GM23248 (cell line): ENCODE measurements around the gene TRIP12. TPM values are rescaled to one million over a fixed set of nuclear protein-coding genes. Genes with fewer than 3 reads are reported as not detected.
"Not testable (repeated sequence)": the region's sequence is repeated elsewhere in the genome, so short reads cannot be mapped to it uniquely, and the experiment has no call there.

ENCODE experiments used
- DNase-seq: peaks from one replicate; pipeline ENCODE4 v3.0.0-alpha.2; 2015
- H2AFZ ChIP-seq: fragments of 200-600 bp; sonication (generic); 2 replicates; pipeline ENCODE4 v1.6.1; 2016; ENCODE audit warnings: antibody characterized with exemption
- H3F3A ChIP-seq: fragments of 200-600 bp; sonication (generic); 2 replicates; pipeline ENCODE4 v1.6.1; 2016; ENCODE audit warnings: mild to moderate bottlenecking, antibody characterized with exemption, mixed run types; ENCODE audit not compliant: insufficient read depth
- H3K27ac ChIP-seq: fragments of 200-600 bp; sonication (generic); 2 replicates; pipeline ENCODE4 v1.5.1; 2016; ENCODE audit warnings: mild to moderate bottlenecking
- H3K27me3 ChIP-seq: fragments of 200-600 bp; sonication (generic); replicated peaks from 2 replicates; pipeline ENCODE4 v1.6.1; 2016; ENCODE audit warnings: mild to moderate bottlenecking; ENCODE audit not compliant: insufficient read depth
- H3K36me3 ChIP-seq: fragments of 200-600 bp; sonication (generic); 2 replicates; pipeline ENCODE4 v1.6.1; 2016; ENCODE audit warnings: low read depth, mild to moderate bottlenecking
- H3K4me1 ChIP-seq: fragments of 200-600 bp; sonication (generic); 2 replicates; pipeline ENCODE4 v1.6.1; 2016; ENCODE audit warnings: mild to moderate bottlenecking; ENCODE audit not compliant: insufficient read depth
- H3K4me2 ChIP-seq: fragments of 200-600 bp; sonication (generic); one replicate; pipeline ENCODE4 v1.6.1; 2016; ENCODE audit warnings: mild to moderate bottlenecking; ENCODE audit not compliant: unreplicated experiment
- H3K4me3 ChIP-seq: fragments of 200-600 bp; sonication (generic); 2 replicates; pipeline ENCODE4 v1.5.1; 2016; ENCODE audit warnings: mild to moderate bottlenecking
- H3K79me2 ChIP-seq: fragments of 200-600 bp; sonication (generic); 2 replicates; pipeline ENCODE4 v1.6.1; 2016; ENCODE audit warnings: mild to moderate bottlenecking; ENCODE audit not compliant: insufficient read depth
- H3K9ac ChIP-seq: fragments of 200-600 bp; sonication (generic); 2 replicates; pipeline ENCODE4 v1.6.1; 2016; ENCODE audit warnings: mild to moderate bottlenecking
- H3K9me2 ChIP-seq: fragments of 200-600 bp; sonication (generic); 2 replicates; pipeline ENCODE4 v1.6.1; 2016; ENCODE audit warnings: mixed run types, mild to moderate bottlenecking, moderate library complexity; ENCODE audit not compliant: insufficient read depth
- H3K9me3 ChIP-seq: fragments of 200-600 bp; sonication (generic); one replicate; pipeline ENCODE4 v1.6.1; 2017; ENCODE audit warnings: low read depth
- H4K20me1 ChIP-seq: fragments of 200-600 bp; sonication (generic); 2 replicates; pipeline ENCODE4 v1.6.0; 2016; ENCODE audit not compliant: insufficient read depth
- EZH2 ChIP-seq: fragments of 200-600 bp; sonication (generic); IDR thresholded peaks from 2 replicates; pipeline ENCODE4 v1.6.1; 2018; ENCODE audit warnings: antibody characterized with exemption, mild to moderate bottlenecking; ENCODE audit not compliant: insufficient read depth, poor library complexity, severe bottlenecking
- EZH2phosphoT487 ChIP-seq: fragments of 200-600 bp; sonication (generic); IDR thresholded peaks from 2 replicates; pipeline ENCODE4 v1.6.1; 2018; ENCODE audit warnings: antibody characterized with exemption, moderate library complexity, mild to moderate bottlenecking, low read depth; ENCODE audit not compliant: insufficient read depth
- WGBS, 2 experiments: methylation state at CpG; one replicate each; pipeline ENCODE4 v1.1.6; 2015 to 2017; ENCODE audit warnings: low lambda C conversion rate in 2 of 2, low coverage in 1 of 2; ENCODE audit errors: missing lambda C conversion rate in 2 of 2; 5-methylcytosine and 5-hydroxymethylcytosine counted together
- in situ Hi-C: fragments of 300-500 bp; cut with MboI; formaldehyde crosslinking; loops from 2 replicates; pipeline ENCODE4 v1.15.0; 2020
- polyA plus RNA-seq: library from polyadenylated mRNA; unstranded; fragments of >200 nt; fragmentation: Nextera tagmentation; extraction: Ambion mirVana; gene quantifications from 2 replicates; pipeline ENCODE4 v1.2.1, GENCODE V29; 2016
- total RNA-seq: library from RNA; depleted of rRNA; stranded (reverse); fragments of >200 nt; shearing (Covaris generic); gene quantifications from 2 replicates; pipeline ENCODE4 v1.2.3, GENCODE V29; 2014; rRNA removed

Gene TRIP12
- total RNA-seq (121 and 124 TPM in 2 replicates), polyA plus RNA-seq (52.0 and 52.2 TPM in 2 replicates)

DNA sequence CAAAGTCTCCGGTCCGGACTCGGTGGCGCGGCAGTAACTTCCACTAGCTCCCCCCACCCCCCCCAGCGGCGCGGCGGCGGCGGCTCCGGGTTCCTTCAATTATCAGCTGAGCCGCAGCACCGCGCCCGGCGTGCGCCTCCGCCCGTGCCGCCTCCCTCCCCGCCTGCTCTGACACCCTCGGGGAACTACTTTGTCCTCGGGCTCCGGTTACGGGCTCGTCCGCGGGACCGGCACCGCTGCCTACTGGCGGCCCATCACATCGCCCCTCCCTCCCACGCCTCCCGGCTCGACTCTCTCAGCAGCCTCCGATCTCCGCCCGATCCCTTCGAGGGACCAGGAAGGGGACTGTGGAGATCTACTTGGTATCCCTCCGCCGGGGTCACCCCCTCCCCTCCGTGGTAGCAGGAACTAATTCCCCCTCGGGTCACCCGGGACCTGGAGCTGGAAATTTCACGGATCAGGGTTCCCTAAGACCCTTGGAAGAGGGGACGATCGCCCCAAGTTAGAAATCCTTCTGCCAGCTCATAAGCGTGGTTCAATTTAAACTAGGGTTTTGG, at the start of gene TRIP12:
TRIP12 (minus strand) TSS at position 118 of the 557 bp plus-strand sequence. CDS start 41,930 bp downstream, outside the sequence.
- 0 to 2% methylated on average over 45 to 46 of the region's 49 CpGs for WGBS, 2 experiments
- peak within 1 kb of the TSS; percentile 96 for H3K4me3 ChIP-seq

DNA sequence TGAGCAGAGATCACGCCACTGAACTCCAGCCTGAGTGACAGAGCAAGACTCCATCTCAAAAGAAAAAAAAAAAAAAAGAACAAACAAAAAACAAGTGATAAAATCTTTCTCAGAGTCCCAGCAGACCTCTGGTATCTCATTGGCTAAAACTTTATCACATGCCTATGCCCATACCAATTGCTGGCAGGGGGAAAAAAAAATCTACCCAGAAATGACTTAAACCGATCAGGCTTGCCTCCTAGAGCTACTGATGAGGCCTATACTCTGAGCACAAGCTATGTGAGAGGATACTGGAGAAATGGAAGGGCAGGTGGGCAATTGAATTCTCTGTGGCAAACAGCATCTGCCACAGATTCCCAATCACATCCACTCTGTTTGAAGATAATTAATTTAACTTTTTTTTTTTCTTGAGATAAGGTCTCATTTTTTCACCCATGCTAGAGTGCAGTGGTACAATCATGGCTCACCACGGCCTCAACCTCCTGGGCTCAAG, 49.5 kb upstream of the TRIP12 start:
- WGBS, 2 experiments = 94 to 96% methylated on average over 3 of the region's 3 CpGs
- no peak overlapping the region for H3K4me2 ChIP-seq
- H3K27ac ChIP-seq = no peak overlapping the region
- DNase-seq = no peak
- no peak overlapping the region for H3K4me3 ChIP-seq
- no peak overlapping the region for H2AFZ ChIP-seq
- in situ Hi-C loops = no loop called here
- H3K9me2 ChIP-seq = no peaks in the 10 kb centered on the region
- H3K36me3 ChIP-seq = no peaks in the 10 kb centered on the region
- H3K9me3 ChIP-seq = no peaks in the 10 kb centered on the region
- H3K79me2 ChIP-seq = no peaks in the 10 kb centered on the region
- no peaks in the 10 kb centered on the region for H3F3A ChIP-seq
- H3K4me1 ChIP-seq = peaks cover 11% of the 10 kb centered on the region
- H3K9ac ChIP-seq = no peak overlapping the region
- no peak for TF ChIP-seq EZH2
- no peak for TF ChIP-seq EZH2phosphoT487
- H4K20me1 ChIP-seq = no peaks in the 10 kb centered on the region
- no peaks in the 10 kb centered on the region for H3K27me3 ChIP-seq

More for the DNA sequence above, at the start of gene TRIP12:
- Histone ChIP-seq H3K27ac (peak within 1 kb of the TSS; percentile 96), H3K9me3 (no peaks in the 10 kb centered on the region), H3K27me3 (no peaks in the 10 kb centered on the region), H3K4me2 (peak within 1 kb of the TSS; percentile 100), H3F3A (peaks cover 21% of the 10 kb centered on the region), H4K20me1 (no peaks in the 10 kb centered on the region; the same call in 1 of the 2 replicates), H3K9ac (peak within 1 kb of the TSS; percentile 95), H3K79me2 (peaks cover 80% of the 10 kb centered on the region), H3K9me2 (no peaks in the 10 kb centered on the region), H2AFZ (peak within 1 kb of the TSS; percentile 91), H3K36me3 (no peaks in the 10 kb centered on the region; the same call in 1 of the 2 replicates), H3K4me1 (peaks cover 7% of the 10 kb centered on the region; the same call in 1 of the 2 replicates)
- in situ Hi-C loops = no loop called here
- TF ChIP-seq EZH2phosphoT487 (no peak), EZH2 (no peak)
- peak; percentile 95 for DNase-seq

DNA sequence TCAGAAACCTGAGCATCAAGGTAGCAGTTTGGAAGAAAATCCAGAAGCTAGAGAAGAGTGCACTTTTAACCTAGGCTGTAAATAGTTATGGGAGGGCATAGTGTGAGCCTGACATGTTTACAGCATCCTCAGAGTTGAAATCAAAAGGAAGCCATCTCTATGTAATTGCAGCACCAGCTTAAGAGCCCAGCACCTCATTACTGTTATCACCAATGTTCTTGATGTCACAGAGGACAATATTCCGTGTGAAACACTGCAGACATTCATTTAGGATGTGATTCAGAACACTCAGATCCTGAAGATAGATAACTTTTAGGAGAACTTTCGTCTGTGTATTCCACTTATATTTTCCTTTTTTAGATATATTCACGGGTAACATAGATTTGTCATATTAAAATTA, 48.6 kb upstream of the TRIP12 start:
- Histone ChIP-seq H3K27ac (no peak overlapping the region), H3K27me3 (no peaks in the 10 kb centered on the region), H3K4me2 (no peak overlapping the region), H3K4me3 (no peak overlapping the region), H3K36me3 (no peaks in the 10 kb centered on the region), H3K9me2 (no peaks in the 10 kb centered on the region), H4K20me1 (no peaks in the 10 kb centered on the region), H3K9ac (no peak overlapping the region), H3K9me3 (no peaks in the 10 kb centered on the region), H3K79me2 (no peaks in the 10 kb centered on the region), H3F3A (no peaks in the 10 kb centered on the region), H3K4me1 (peaks cover 11% of the 10 kb centered on the region), H2AFZ (no peak overlapping the region)
- WGBS, 2 experiments = 93% methylated on average over 3 of the region's 3 CpGs
- TF ChIP-seq EZH2 = no peak
- no peak for TF ChIP-seq EZH2phosphoT487
- no peak for DNase-seq
- in situ Hi-C loops = no loop called here

DNA sequence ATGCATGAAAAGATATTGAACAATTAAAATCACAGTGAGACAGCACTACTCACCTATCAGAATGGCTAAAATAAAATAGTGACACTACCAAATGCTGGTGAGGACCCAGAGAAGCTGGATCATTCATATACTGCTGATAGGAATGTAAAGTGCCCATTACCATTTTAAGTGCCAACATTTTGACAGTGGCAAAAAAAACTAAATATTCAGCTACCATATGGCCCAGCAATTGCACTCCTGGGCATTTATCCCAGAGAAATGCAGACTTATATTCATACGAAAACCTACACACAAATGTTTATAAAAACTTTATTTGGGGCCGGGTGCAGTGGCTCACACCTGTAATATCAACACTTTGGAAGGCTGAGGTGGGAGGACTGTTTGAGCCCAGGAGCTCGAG, 48.1 kb upstream of the TRIP12 start:
- Histone ChIP-seq H4K20me1 (no peaks in the 10 kb centered on the region), H3K4me3 (no peak overlapping the region), H3K9me3 (no peaks in the 10 kb centered on the region), H3F3A (no peaks in the 10 kb centered on the region), H3K79me2 (no peaks in the 10 kb centered on the region), H3K9ac (no peak overlapping the region), H3K27ac (no peak overlapping the region), H3K4me1 (peaks cover 11% of the 10 kb centered on the region), H3K9me2 (no peaks in the 10 kb centered on the region), H3K36me3 (no peaks in the 10 kb centered on the region), H3K27me3 (no peaks in the 10 kb centered on the region), H2AFZ (no peak overlapping the region), H3K4me2 (no peak overlapping the region)
- in situ Hi-C loops = no loop called here
- TF ChIP-seq EZH2 (no peak), EZH2phosphoT487 (no peak)
- DNase-seq = no peak
- WGBS, 2 experiments = 93 to 94% methylated on average over 3 of the region's 3 CpGs

- H3K4me1 ChIP-seq, H3K36me3 ChIP-seq, H4K20me1 ChIP-seq, H3K9me2 ChIP-seq, H3K4me2 ChIP-seq, H2AFZ ChIP-seq, H3K27me3 ChIP-seq, H3K4me3 ChIP-seq, H3K9ac ChIP-seq, H3K9me3 ChIP-seq, H3F3A ChIP-seq, H3K27ac ChIP-seq, in situ Hi-C loops, H3K79me2 ChIP-seq: not testable (repeated sequence)
- peak; percentile 17 for DNase-seq
- WGBS, 2 experiments = 97% methylated on average over 9 of the region's 9 CpGs
Observed at GRCh38 chr2:229963596-229963995, 41.8 kb upstream of the TRIP12 start.
